AG04449 (cell line): ENCODE data around the gene BRINP3.
A peak's percentile ranks its signal among the peaks of the same experiment; 100 is the strongest.

ENCODE experiments used
- CTCF ChIA-PET: fragments of 350-600 bp; formaldehyde crosslinking; extraction: SDS; loops from one replicate; lab custom pipeline; 2021; ENCODE audit warnings: antibody characterized with exemption; lab: Yijun Ruan, JAX
- POLR2A ChIA-PET: fragments of 400-600, 350-600 bp; formaldehyde crosslinking; extraction: SDS; loops from one replicate; lab custom pipeline; 2020; ENCODE audit warnings: antibody characterized with exemption, inconsistent platforms; lab: Yijun Ruan, JAX
- DNase-seq: peaks from one replicate; pipeline ENCODE4 v3.0.0-alpha.2; 2010; ENCODE audit warnings: low read depth, low spot score
- H3K4me3 ChIP-seq: 2 replicates; pipeline ENCODE4 v1.5.1; 2011; ENCODE audit warnings: low read depth, mild to moderate bottlenecking, control low read depth, low read length
- TF ChIP-seq, protein P1 (sequence below): IDR thresholded peaks from one replicate; pipeline ENCODE4 v1.5.1; 2011; ENCODE audit warnings: mild to moderate bottlenecking, moderate library complexity, low read length, control low read depth, inconsistent platforms; ENCODE audit not compliant: insufficient read depth; ENCODE audit errors: missing control alignments

Gene BRINP3

GRCh38 chr1:190439447-190439846 is 38.2 kb downstream of the BRINP3 start:
- H3K4me3 ChIP-seq = no peak overlapping the region
- TF ChIP-seq, protein P1, sequence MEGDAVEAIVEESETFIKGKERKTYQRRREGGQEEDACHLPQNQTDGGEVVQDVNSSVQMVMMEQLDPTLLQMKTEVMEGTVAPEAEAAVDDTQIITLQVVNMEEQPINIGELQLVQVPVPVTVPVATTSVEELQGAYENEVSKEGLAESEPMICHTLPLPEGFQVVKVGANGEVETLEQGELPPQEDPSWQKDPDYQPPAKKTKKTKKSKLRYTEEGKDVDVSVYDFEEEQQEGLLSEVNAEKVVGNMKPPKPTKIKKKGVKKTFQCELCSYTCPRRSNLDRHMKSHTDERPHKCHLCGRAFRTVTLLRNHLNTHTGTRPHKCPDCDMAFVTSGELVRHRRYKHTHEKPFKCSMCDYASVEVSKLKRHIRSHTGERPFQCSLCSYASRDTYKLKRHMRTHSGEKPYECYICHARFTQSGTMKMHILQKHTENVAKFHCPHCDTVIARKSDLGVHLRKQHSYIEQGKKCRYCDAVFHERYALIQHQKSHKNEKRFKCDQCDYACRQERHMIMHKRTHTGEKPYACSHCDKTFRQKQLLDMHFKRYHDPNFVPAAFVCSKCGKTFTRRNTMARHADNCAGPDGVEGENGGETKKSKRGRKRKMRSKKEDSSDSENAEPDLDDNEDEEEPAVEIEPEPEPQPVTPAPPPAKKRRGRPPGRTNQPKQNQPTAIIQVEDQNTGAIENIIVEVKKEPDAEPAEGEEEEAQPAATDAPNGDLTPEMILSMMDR = no peak
- ChIA-PET CTCF (no interaction called here), POLR2A (no interaction called here)
- no peak for DNase-seq

DNA sequence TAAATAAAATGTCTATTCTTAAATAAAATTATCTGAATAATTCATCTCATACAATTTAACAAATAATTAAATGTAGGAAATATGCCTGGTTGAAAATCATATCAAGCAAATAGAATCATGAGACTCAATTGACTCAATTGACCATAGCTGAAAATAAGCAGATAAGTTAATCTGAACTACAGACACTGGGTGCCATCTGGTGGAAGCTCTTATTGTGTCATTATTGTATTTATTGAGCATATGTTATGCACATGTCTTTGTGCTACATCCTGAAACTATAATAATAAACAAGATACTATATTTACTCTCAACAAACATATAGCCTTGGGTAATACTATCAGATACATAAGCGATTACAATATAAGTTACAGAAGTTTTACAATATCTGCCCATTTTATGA is 41.0 kb downstream of the BRINP3 start:
- POLR2A ChIA-PET = no interaction called here
- CTCF ChIA-PET = no interaction called here
- DNase-seq = no peak
- TF ChIP-seq, protein P1 = peak; percentile 17
- no peak overlapping the region for H3K4me3 ChIP-seq

DNA sequence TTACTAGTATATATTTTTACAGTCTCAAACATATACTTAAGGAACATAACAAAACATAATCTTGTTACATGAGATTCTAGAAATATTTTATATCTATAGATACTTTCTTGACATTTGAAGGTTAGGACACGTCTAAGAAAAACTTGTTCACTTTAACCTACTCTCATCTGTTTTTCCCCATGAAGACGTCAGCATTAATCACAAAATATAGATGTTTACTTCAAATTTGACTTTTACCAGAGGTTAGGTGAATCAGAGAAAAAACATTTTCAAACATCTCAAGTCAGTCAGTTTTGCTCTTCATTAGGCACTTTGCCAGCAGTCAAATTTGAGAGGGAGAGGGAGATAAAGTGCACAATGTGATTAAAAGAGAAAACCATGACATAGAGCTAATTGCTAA is 47.7 kb downstream of the BRINP3 start:
- no peak for DNase-seq
- ChIA-PET CTCF (no interaction called here), POLR2A (no interaction called here)
- TF ChIP-seq, protein P1 = no peak
- no peak overlapping the region for H3K4me3 ChIP-seq

- H3K4me3 ChIP-seq = no peak overlapping the region
- no peak for DNase-seq
- ChIA-PET CTCF (no interaction called here), POLR2A (no interaction called here)
- TF ChIP-seq, protein P1 = no peak
These were observed 48.5 kb downstream of the BRINP3 start for GRCh38 chr1:190429141-190429540.

DNA sequence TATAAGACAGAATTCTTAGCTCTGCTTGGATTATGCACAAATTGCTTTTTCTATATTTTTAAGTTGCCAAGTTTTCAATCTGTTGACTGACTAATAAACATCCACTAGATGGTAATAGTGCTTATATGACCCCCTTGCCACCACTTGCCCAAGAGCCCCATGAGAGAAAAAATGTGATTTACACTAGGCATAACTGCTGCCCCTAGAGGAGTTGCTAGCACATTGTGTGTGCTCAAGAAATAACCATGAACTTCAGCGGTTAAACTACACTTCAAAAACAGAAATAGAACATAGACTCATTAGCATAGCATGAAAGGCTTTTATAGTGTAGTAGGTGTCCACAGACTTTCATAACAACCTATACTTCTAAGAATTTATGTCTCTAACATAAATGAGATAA is 61.4 kb downstream of the BRINP3 start:
- TF ChIP-seq, protein P1 = no peak
- POLR2A ChIA-PET = no interaction called here
- no peak for DNase-seq
- H3K4me3 ChIP-seq = no peak overlapping the region
- CTCF ChIA-PET = no interaction called here

- no peak overlapping the region for H3K4me3 ChIP-seq
- ChIA-PET POLR2A (no interaction called here), CTCF (no interaction called here)
- DNase-seq = no peak
- TF ChIP-seq, protein P1 = no peak
These were observed 64.5 kb downstream of the BRINP3 start for GRCh38 chr1:190413142-190413541.
